SK-N-SH (cell line): ENCODE measurements around the gene TSPAN32. TPM values are rescaled to one million over a fixed set of nuclear protein-coding genes. Genes with fewer than 3 reads are reported as not detected.

Source experiments
- CTCF ChIA-PET: fragments of 300-600, 350-600 bp; formaldehyde crosslinking; extraction: SDS; loops from one replicate; lab custom pipeline; 2021; lab: Yijun Ruan, JAX
- POLR2A ChIA-PET: fragments of 350-600 bp; sonication (Branson Sonifier 250); formaldehyde crosslinking; extraction: SDS; loops from one replicate; lab custom pipeline; 2020; ENCODE audit warnings: antibody characterized with exemption, inconsistent platforms; lab: Yijun Ruan, JAX
- DNase-seq: peaks from one replicate; pipeline ENCODE4 v3.0.0; 2012
- H2AFZ ChIP-seq: fragments of 200-600 bp; sonication (generic); 2 replicates; pipeline ENCODE4 v1.8.1; 2016; ENCODE audit warnings: antibody characterized with exemption, mild to moderate bottlenecking, low read depth
- H3F3A ChIP-seq: fragments of 200-600 bp; sonication (generic); replicated peaks from 2 replicates; pipeline ENCODE3; 2016; ENCODE audit warnings: antibody characterized with exemption, mild to moderate bottlenecking; ENCODE audit not compliant: insufficient read depth
- H3K27ac ChIP-seq, 2 experiments: fragments of 200-500 bp in 1 of 2; fragments of 200-600 bp in 1 of 2; sonication (Bioruptor generic) in 1 of 2; sonication (generic), shearing (Covaris generic) in 1 of 2; 2 replicates each; pipeline versions ENCODE4 v1.5.1 to v1.6.1; 2014 to 2016; ENCODE audit warnings: low read depth in 2 of 2, inconsistent platforms in 1 of 2, low read length in 1 of 2, mild to moderate bottlenecking in 1 of 2, mixed read lengths in 1 of 2
- H3K27me3 ChIP-seq: fragments of 200-600 bp; sonication (generic), shearing (Covaris generic); 2 replicates; pipeline ENCODE4 v1.6.1; 2016; ENCODE audit warnings: mixed run types; ENCODE audit not compliant: insufficient read depth
- H3K36me3 ChIP-seq, 2 experiments: fragments of 200-500 bp in 1 of 2; fragments of 200-600 bp in 1 of 2; sonication (Bioruptor generic) in 1 of 2; sonication (generic) in 1 of 2; replicated peaks in 1 of 2; 2 replicates each; pipeline versions ENCODE3 to v1.5.1; 2014 to 2016; ENCODE audit warnings: low read length in 1 of 2, mild to moderate bottlenecking in 1 of 2; ENCODE audit not compliant: insufficient read depth in 2 of 2, control insufficient read depth in 1 of 2
- H3K4me1 ChIP-seq, 2 experiments: fragments of 200-500 bp in 1 of 2; fragments of 200-600 bp in 1 of 2; sonication (Bioruptor generic) in 1 of 2; sonication (generic), shearing (Covaris generic) in 1 of 2; 2 replicates each; pipeline versions ENCODE4 v1.5.1 to v1.6.1; 2014 to 2016; ENCODE audit warnings: low read depth in 1 of 2, low read length in 1 of 2, mixed run types in 1 of 2; ENCODE audit not compliant: insufficient read depth in 2 of 2, control insufficient read depth in 1 of 2
- H3K4me2 ChIP-seq: fragments of 200-600 bp; sonication (generic), shearing (Covaris generic); 2 replicates; pipeline ENCODE4 v1.6.1; 2017; ENCODE audit warnings: mixed run types
- H3K4me3 ChIP-seq, 2 experiments: fragments of 200-500 bp in 1 of 2; fragments of 200-600 bp in 1 of 2; sonication (Bioruptor generic) in 1 of 2; sonication (generic), shearing (Covaris generic) in 1 of 2; 2 replicates each; pipeline versions ENCODE4 v1.5.1 to v1.8.1; 2014 to 2016; ENCODE audit warnings: low read depth in 2 of 2, inconsistent platforms in 1 of 2, low read length in 1 of 2, mild to moderate bottlenecking in 1 of 2, mixed read lengths in 1 of 2, moderate library complexity in 1 of 2
- H3K79me2 ChIP-seq: fragments of 200-600 bp; sonication (generic); 2 replicates; pipeline ENCODE4 v1.8.1; 2017; ENCODE audit warnings: mild to moderate bottlenecking; ENCODE audit not compliant: insufficient read depth
- H3K9ac ChIP-seq: fragments of 200-600 bp; sonication (generic); 2 replicates; pipeline ENCODE4 v1.6.1; 2017; ENCODE audit warnings: mixed run types
- H3K9me2 ChIP-seq: fragments of 200-600 bp; sonication (generic); 2 replicates; pipeline ENCODE4 v1.6.1; 2017; ENCODE audit warnings: mixed run types
- H3K9me3 ChIP-seq: fragments of 200-600 bp; sonication (generic); 2 replicates; pipeline ENCODE4 v1.6.1; 2017; ENCODE audit warnings: mixed run types, mild to moderate bottlenecking, moderate library complexity
- H4K20me1 ChIP-seq: fragments of 200-600 bp; sonication (generic); 2 replicates; pipeline ENCODE4 v1.6.1; 2017; ENCODE audit warnings: mild to moderate bottlenecking, mixed run types; ENCODE audit not compliant: insufficient read depth
- CHD2 ChIP-seq: fragments of 150-350 bp; IDR thresholded peaks from 2 replicates; pipeline ENCODE4 v1.6.1; 2018; ENCODE audit warnings: low read length; ENCODE audit not compliant: partially characterized antibody
- CTCF ChIP-seq: fragments of 200-600 bp; sonication (generic); IDR thresholded peaks from 2 replicates; pipeline ENCODE4 v1.6.1; 2017; ENCODE audit warnings: antibody characterized with exemption, mild to moderate bottlenecking, moderate library complexity
- EP300 ChIP-seq, 2 experiments: IDR thresholded peaks; 2 replicates each; pipeline versions ENCODE4 v1.4.0 to v1.6.1; 2012; ENCODE audit warnings: borderline replicate concordance in 1 of 2, low read depth in 1 of 2, low read length in 1 of 2
- EZH2phosphoT487 ChIP-seq: fragments of 200-600 bp; sonication (generic); IDR thresholded peaks from 2 replicates; pipeline ENCODE4 v1.6.1; 2017; ENCODE audit warnings: low read depth, mixed run types, mild to moderate bottlenecking, antibody characterized with exemption, moderate library complexity, borderline replicate concordance
- FOXJ3 ChIP-seq: sonication (generic); formaldehyde crosslinking; IDR thresholded peaks from 2 replicates; pipeline ENCODE4 v1.5.1; 2020; ENCODE audit warnings: mild to moderate bottlenecking, missing genetic modification reagents
- IRF3 ChIP-seq: fragments of 150-350 bp; IDR thresholded peaks from 2 replicates; pipeline ENCODE4 v1.6.1; 2016; ENCODE audit warnings: mild to moderate bottlenecking, low read depth, low read length
- JUND ChIP-seq: IDR thresholded peaks from 2 replicates; pipeline ENCODE4 v1.4.0; 2012
- MXI1 ChIP-seq: IDR thresholded peaks from 2 replicates; pipeline ENCODE4 v1.6.1; 2012; ENCODE audit warnings: mild to moderate bottlenecking, low read depth, low read length, improper control_type of control experiment
- NFIC ChIP-seq: IDR thresholded peaks from 2 replicates; pipeline ENCODE4 v1.4.0; 2012; ENCODE audit warnings: borderline replicate concordance
- POLR2AphosphoS5 ChIP-seq: IDR thresholded peaks from 2 replicates; pipeline ENCODE4 v1.6.1; 2012; ENCODE audit warnings: low read depth, low read length
- REST ChIP-seq: IDR thresholded peaks from 2 replicates; pipeline ENCODE4 v1.6.1; 2012; ENCODE audit warnings: mild to moderate bottlenecking, low read depth, low read length, moderate library complexity
- SIN3A ChIP-seq: IDR thresholded peaks from 2 replicates; pipeline ENCODE4 v1.6.1; 2012; ENCODE audit warnings: low read depth, mild to moderate bottlenecking, low read length, moderate library complexity, borderline replicate concordance
- TAF1 ChIP-seq: IDR thresholded peaks from 2 replicates; pipeline ENCODE4 v1.6.1; 2012; ENCODE audit warnings: low read depth, mild to moderate bottlenecking, low read length, moderate library complexity, borderline replicate concordance
- TCF12 ChIP-seq: IDR thresholded peaks from 2 replicates; pipeline ENCODE4 v1.4.0; 2012
- USF2 ChIP-seq: fragments of 150-350 bp; IDR thresholded peaks from 2 replicates; pipeline ENCODE4 v1.6.1; 2017; ENCODE audit warnings: antibody characterized with exemption, low read length, low read depth, borderline replicate concordance
- YY1 ChIP-seq: IDR thresholded peaks from 2 replicates; pipeline ENCODE4 v1.4.0; 2012; ENCODE audit warnings: low read depth, mild to moderate bottlenecking
- WGBS: methylation state at CpG from one replicate; pipeline ENCODE4 v1.1.6; 2017; ENCODE audit warnings: low lambda C conversion rate; 5-methylcytosine and 5-hydroxymethylcytosine counted together
- polyA plus RNA-seq, 3 experiments: library from polyadenylated mRNA; depleted of rRNA; stranded (reverse); fragments of >200 nt; gene quantifications; 2 replicates each; pipeline ENCODE4 v1.2.3, GENCODE V29; 2012

Gene TSPAN32
- polyA plus RNA-seq, 1 of the 3 experiments (the other 2 are of a cell fraction), result 0.12 TPM

- TF ChIP-seq CTCF (no peak), REST (no peak), EZH2phosphoT487 (no peak), MXI1 (no peak), USF2 (no peak), FOXJ3 (CRISPR knock-in tag) (0 out of 2 replicates have a peak, but pooled peaks have one; percentile 13), EP300 (IDR thresholded peaks at IDR 0.05; ENCODE audit: borderline replicate concordance in 1 of 2, low read depth in 1 of 2, low read length in 1 of 2) (peak in 1 of 2 experiments; percentile 63; a peak in 1 of 4 replicates), CHD2 (no peak), NFIC (peak; percentile 96), TAF1 (peak; percentile 13; the same call in 1 of the 2 replicates), POLR2AphosphoS5 (peak; percentile 79)
These were observed 4.6 kb downstream of the TSPAN32 start (continued) for GRCh38 chr11:2306452-2306823.

- WGBS, result 90% methylated on average over 2 of the region's 14 CpGs
- H3K4me1 ChIP-seq, result peaks cover 16 to 43% of the 10 kb centered on the region in 2 experiments; a peak in 3 of 4 replicates
- peaks cover 4% of the 10 kb centered on the region for H3F3A ChIP-seq
- H3K27me3 ChIP-seq, result no peaks in the 10 kb centered on the region
- no peak overlapping the region for H3K9ac ChIP-seq
- TF ChIP-seq YY1 (no peak), IRF3 (no peak), SIN3A (no peak), JUND (no peak), TCF12 (no peak)
- peak overlapping the region; percentile 86; the same call in 1 of the 2 replicates for H2AFZ ChIP-seq
- H3K4me2 ChIP-seq, result no peak overlapping the region
- H3K27ac ChIP-seq, result 0 out of 4 replicates have a peak overlapping the region, but pooled peaks of 1 of the 2 experiments have one; percentile 11
- CTCF ChIA-PET, result interaction anchor here (1.0 to 13.9 kb wide), 7 partner anchors 12 to 116 kb away, joined by 3 to 318 read pairs (median 17); partner anchors contain the start of genes CD81 and TSSC4
- H4K20me1 ChIP-seq, result no peaks in the 10 kb centered on the region
- H3K36me3 ChIP-seq, result no peaks in the 10 kb centered on the region
- no peak overlapping the region for H3K4me3 ChIP-seq
- H3K79me2 ChIP-seq, result no peaks in the 10 kb centered on the region
- no peaks in the 10 kb centered on the region for H3K9me2 ChIP-seq
- DNase-seq, result peak; percentile 33
- no peaks in the 10 kb centered on the region for H3K9me3 ChIP-seq
- POLR2A ChIA-PET, result interaction anchor here (0.6 to 1.3 kb wide), 2 partner anchors 97 to 113 kb away, joined by 3 to 4 read pairs; no protein-coding TSS in a partner anchor
These were observed 5.2 kb downstream of the TSPAN32 start for GRCh38 chr11:2306877-2307500.
